Measurements from ENCODE around the gene LDB2. TPM values are rescaled to one million over a fixed set of nuclear protein-coding genes. Genes with fewer than 3 reads are reported as not detected.

The LDB2 gene
- total and polyA plus RNA-seq, 2 of the 8 experiments (the other 6 are each of a cell fraction or from before 2014, with no cell fraction given): 57.0 to 140 TPM

DNA sequence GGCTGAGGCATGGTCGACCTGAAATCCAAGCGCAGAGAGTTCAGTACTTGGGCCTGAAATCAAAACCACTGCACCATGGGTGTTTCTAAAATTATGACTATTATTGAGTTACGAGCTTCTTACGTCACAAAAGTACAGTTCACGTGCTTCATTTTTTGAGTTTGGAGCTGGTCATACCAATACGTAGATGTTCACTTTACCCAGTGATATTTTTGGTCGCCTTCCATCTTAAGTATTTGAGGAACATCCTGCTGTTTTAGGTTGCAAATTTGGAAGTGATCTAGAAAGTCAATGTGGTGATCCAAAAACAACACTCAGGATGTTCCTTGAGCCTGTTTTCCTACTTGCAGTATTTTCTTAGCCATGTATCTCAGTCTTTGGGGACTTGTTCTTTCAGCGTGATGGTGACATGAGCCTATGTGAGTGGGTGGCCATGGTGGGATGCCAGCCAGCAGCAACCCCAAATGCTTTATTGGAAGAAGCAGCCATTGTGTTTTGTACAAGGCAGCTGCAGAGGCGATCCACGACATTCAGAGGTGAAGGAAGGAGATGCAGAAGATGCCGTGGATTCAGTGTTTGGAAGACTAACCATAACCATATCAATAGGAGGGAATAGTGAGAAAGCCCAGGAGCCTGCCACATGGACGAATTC lies 28.7 kb downstream of the LDB2 start (continued):
- TF ChIP-seq, protein P1, sequence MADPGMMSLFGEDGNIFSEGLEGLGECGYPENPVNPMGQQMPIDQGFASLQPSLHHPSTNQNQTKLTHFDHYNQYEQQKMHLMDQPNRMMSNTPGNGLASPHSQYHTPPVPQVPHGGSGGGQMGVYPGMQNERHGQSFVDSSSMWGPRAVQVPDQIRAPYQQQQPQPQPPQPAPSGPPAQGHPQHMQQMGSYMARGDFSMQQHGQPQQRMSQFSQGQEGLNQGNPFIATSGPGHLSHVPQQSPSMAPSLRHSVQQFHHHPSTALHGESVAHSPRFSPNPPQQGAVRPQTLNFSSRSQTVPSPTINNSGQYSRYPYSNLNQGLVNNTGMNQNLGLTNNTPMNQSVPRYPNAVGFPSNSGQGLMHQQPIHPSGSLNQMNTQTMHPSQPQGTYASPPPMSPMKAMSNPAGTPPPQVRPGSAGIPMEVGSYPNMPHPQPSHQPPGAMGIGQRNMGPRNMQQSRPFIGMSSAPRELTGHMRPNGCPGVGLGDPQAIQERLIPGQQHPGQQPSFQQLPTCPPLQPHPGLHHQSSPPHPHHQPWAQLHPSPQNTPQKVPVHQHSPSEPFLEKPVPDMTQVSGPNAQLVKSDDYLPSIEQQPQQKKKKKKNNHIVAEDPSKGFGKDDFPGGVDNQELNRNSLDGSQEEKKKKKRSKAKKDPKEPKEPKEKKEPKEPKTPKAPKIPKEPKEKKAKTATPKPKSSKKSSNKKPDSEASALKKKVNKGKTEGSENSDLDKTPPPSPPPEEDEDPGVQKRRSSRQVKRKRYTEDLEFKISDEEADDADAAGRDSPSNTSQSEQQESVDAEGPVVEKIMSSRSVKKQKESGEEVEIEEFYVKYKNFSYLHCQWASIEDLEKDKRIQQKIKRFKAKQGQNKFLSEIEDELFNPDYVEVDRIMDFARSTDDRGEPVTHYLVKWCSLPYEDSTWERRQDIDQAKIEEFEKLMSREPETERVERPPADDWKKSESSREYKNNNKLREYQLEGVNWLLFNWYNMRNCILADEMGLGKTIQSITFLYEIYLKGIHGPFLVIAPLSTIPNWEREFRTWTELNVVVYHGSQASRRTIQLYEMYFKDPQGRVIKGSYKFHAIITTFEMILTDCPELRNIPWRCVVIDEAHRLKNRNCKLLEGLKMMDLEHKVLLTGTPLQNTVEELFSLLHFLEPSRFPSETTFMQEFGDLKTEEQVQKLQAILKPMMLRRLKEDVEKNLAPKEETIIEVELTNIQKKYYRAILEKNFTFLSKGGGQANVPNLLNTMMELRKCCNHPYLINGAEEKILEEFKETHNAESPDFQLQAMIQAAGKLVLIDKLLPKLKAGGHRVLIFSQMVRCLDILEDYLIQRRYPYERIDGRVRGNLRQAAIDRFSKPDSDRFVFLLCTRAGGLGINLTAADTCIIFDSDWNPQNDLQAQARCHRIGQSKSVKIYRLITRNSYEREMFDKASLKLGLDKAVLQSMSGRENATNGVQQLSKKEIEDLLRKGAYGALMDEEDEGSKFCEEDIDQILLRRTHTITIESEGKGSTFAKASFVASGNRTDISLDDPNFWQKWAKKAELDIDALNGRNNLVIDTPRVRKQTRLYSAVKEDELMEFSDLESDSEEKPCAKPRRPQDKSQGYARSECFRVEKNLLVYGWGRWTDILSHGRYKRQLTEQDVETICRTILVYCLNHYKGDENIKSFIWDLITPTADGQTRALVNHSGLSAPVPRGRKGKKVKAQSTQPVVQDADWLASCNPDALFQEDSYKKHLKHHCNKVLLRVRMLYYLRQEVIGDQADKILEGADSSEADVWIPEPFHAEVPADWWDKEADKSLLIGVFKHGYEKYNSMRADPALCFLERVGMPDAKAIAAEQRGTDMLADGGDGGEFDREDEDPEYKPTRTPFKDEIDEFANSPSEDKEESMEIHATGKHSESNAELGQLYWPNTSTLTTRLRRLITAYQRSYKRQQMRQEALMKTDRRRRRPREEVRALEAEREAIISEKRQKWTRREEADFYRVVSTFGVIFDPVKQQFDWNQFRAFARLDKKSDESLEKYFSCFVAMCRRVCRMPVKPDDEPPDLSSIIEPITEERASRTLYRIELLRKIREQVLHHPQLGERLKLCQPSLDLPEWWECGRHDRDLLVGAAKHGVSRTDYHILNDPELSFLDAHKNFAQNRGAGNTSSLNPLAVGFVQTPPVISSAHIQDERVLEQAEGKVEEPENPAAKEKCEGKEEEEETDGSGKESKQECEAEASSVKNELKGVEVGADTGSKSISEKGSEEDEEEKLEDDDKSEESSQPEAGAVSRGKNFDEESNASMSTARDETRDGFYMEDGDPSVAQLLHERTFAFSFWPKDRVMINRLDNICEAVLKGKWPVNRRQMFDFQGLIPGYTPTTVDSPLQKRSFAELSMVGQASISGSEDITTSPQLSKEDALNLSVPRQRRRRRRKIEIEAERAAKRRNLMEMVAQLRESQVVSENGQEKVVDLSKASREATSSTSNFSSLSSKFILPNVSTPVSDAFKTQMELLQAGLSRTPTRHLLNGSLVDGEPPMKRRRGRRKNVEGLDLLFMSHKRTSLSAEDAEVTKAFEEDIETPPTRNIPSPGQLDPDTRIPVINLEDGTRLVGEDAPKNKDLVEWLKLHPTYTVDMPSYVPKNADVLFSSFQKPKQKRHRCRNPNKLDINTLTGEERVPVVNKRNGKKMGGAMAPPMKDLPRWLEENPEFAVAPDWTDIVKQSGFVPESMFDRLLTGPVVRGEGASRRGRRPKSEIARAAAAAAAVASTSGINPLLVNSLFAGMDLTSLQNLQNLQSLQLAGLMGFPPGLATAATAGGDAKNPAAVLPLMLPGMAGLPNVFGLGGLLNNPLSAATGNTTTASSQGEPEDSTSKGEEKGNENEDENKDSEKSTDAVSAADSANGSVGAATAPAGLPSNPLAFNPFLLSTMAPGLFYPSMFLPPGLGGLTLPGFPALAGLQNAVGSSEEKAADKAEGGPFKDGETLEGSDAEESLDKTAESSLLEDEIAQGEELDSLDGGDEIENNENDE (IDR thresholded peaks at IDR 0.05; ENCODE audit: insufficient replicate concordance, low read length): no peak
- no peak for TF ChIP-seq ATF2 (IDR thresholded peaks at IDR 0.05; ENCODE audit: low read length)
- TF ChIP-seq, protein P2, sequence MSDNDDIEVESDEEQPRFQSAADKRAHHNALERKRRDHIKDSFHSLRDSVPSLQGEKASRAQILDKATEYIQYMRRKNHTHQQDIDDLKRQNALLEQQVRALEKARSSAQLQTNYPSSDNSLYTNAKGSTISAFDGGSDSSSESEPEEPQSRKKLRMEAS (IDR thresholded peaks at IDR 0.05): no peak

Measured in H1 (cell line).